Central memory CD8-positive, alpha-beta T cell (primary cell): ENCODE results near the gene INTS7.
A peak's percentile ranks its signal among the peaks of the same experiment; 100 is the strongest.

Source experiments
- ATAC-seq: fragments of 150-1000 bp; cut with Tn5 transposase; replicated peaks from 2 replicates; pipeline ENCODE4 v1.10.0; 2022; ENCODE audit warnings: mild to moderate bottlenecking, moderate FRiP score, moderate number of reproducible peaks; ENCODE audit not compliant: poor library complexity, severe bottlenecking; ENCODE audit errors: extremely low read depth
- DNase-seq, 2 donors: peaks; one replicate each; pipeline ENCODE4 v3.0.0; 2021; ENCODE audit warnings: low spot score in 2 of 2
- H3K27ac Mint-ChIP-seq: one replicate; pipeline ENCODE4 v1.8.0; 2022; ENCODE audit warnings: low read depth, mild to moderate bottlenecking, moderate library complexity, mixed read lengths
- H3K27me3 Mint-ChIP-seq: one replicate; pipeline ENCODE4 v1.8.0; 2022; ENCODE audit warnings: mixed read lengths
- H3K36me3 Mint-ChIP-seq: one replicate; pipeline ENCODE4 v1.8.0; 2022; ENCODE audit warnings: mild to moderate bottlenecking, moderate library complexity, mixed read lengths; ENCODE audit not compliant: insufficient read depth
- H3K4me1 Mint-ChIP-seq: one replicate; pipeline ENCODE4 v1.8.0; 2022; ENCODE audit warnings: mixed read lengths
- H3K4me3 Mint-ChIP-seq: one replicate; pipeline ENCODE4 v1.8.0; 2022; ENCODE audit warnings: mild to moderate bottlenecking, moderate library complexity, mixed read lengths
- H3K9me3 Mint-ChIP-seq: one replicate; pipeline ENCODE4 v1.8.0; 2022; ENCODE audit warnings: mixed read lengths

Gene INTS7

GRCh38 chr1:212035123-212035834 lies at the start of gene INTS7, which contains the start of gene DTL:
Gene INTS7 (minus strand): TSS chr1:212035557. CDS start chr1:212035437, 120 bp downstream.
Gene DTL (plus strand): TSS chr1:212035748. CDS start chr1:212035891, 143 bp downstream.
- peak within 1 kb of the TSS; percentile 90 for H3K4me3 Mint-ChIP-seq
- peak; percentile 97 for DNase-seq
- no peaks in the 10 kb centered on the region for H3K27me3 Mint-ChIP-seq
- H3K4me1 Mint-ChIP-seq: peaks cover 45% of the 10 kb centered on the region
- H3K27ac Mint-ChIP-seq: peak within 1 kb of the TSS; percentile 97
- no peaks in the 10 kb centered on the region for H3K9me3 Mint-ChIP-seq
- peaks cover 13% of the 10 kb centered on the region for H3K36me3 Mint-ChIP-seq
- peak; percentile 85 for ATAC-seq

- H3K27ac Mint-ChIP-seq: no peak overlapping the region
Measured at GRCh38 chr1:212082765-212083406, 47.5 kb upstream of the INTS7 start.

GRCh38 chr1:212078826-212079225 lies 43.5 kb upstream of the INTS7 start:
- Mint-ChIP-seq H3K4me1 (no peaks in the 10 kb centered on the region), H3K4me3 (no peak overlapping the region), H3K36me3 (no peaks in the 10 kb centered on the region), H3K27ac (no peak overlapping the region), H3K9me3 (no peaks in the 10 kb centered on the region), H3K27me3 (no peaks in the 10 kb centered on the region)
- DNase-seq (no peak), ATAC-seq (no peak)

More at GRCh38 chr1:212082765-212083406, 47.5 kb upstream of the INTS7 start:
- DNase-seq: no peak
- Mint-ChIP-seq H3K4me1 (no peaks in the 10 kb centered on the region), H3K4me3 (no peak overlapping the region), H3K36me3 (no peaks in the 10 kb centered on the region), H3K9me3 (no peaks in the 10 kb centered on the region), H3K27me3 (no peaks in the 10 kb centered on the region)
- ATAC-seq: no peak

- no peak overlapping the region for H3K4me3 Mint-ChIP-seq
- peaks cover 2% of the 10 kb centered on the region for H3K36me3 Mint-ChIP-seq
- ATAC-seq (no peak), DNase-seq (no peak)
- H3K9me3 Mint-ChIP-seq: no peaks in the 10 kb centered on the region
- no peak overlapping the region for H3K27ac Mint-ChIP-seq
- H3K27me3 Mint-ChIP-seq: no peaks in the 10 kb centered on the region
- no peaks in the 10 kb centered on the region for H3K4me1 Mint-ChIP-seq
Measured at GRCh38 chr1:212077028-212077427, 41.7 kb upstream of the INTS7 start.

GRCh38 chr1:212074856-212075255 lies 39.5 kb upstream of the INTS7 start:
- DNase-seq: no peak
- Mint-ChIP-seq H3K36me3 (peaks cover 4% of the 10 kb centered on the region), H3K4me1 (no peaks in the 10 kb centered on the region), H3K4me3 (no peak overlapping the region), H3K27ac (no peak overlapping the region), H3K27me3 (no peaks in the 10 kb centered on the region), H3K9me3 (no peaks in the 10 kb centered on the region)
- ATAC-seq: no peak

- DNase-seq: no peak
- Mint-ChIP-seq H3K27me3 (no peaks in the 10 kb centered on the region), H3K4me1 (no peaks in the 10 kb centered on the region), H3K4me3 (no peak overlapping the region), H3K9me3 (no peaks in the 10 kb centered on the region), H3K36me3 (peaks cover 4% of the 10 kb centered on the region), H3K27ac (no peak overlapping the region)
- ATAC-seq: no peak
Measured at GRCh38 chr1:212074313-212074712, 39.0 kb upstream of the INTS7 start.

- Mint-ChIP-seq H3K36me3 (peaks cover 4% of the 10 kb centered on the region), H3K4me3 (no peak overlapping the region), H3K9me3 (no peaks in the 10 kb centered on the region), H3K27me3 (no peaks in the 10 kb centered on the region), H3K27ac (no peak overlapping the region), H3K4me1 (no peaks in the 10 kb centered on the region)
- no peak for DNase-seq
- no peak for ATAC-seq
Measured at GRCh38 chr1:212073490-212073889, 38.1 kb upstream of the INTS7 start.

GRCh38 chr1:212072047-212072446 lies 36.7 kb upstream of the INTS7 start:
- ATAC-seq (no peak), DNase-seq (no peak)
- peaks cover 4% of the 10 kb centered on the region for H3K36me3 Mint-ChIP-seq

GRCh38 chr1:212070720-212071302 lies 35.5 kb upstream of the INTS7 start:
- DNase-seq (no peak), ATAC-seq (peak; percentile 60)
- H3K27me3 Mint-ChIP-seq: no peaks in the 10 kb centered on the region
- H3K36me3 Mint-ChIP-seq: peaks cover 5% of the 10 kb centered on the region
- no peaks in the 10 kb centered on the region for H3K9me3 Mint-ChIP-seq
- H3K4me1 Mint-ChIP-seq: no peaks in the 10 kb centered on the region
- H3K4me3 Mint-ChIP-seq: no peak overlapping the region
- H3K27ac Mint-ChIP-seq: no peak overlapping the region

More at GRCh38 chr1:212072047-212072446, 36.7 kb upstream of the INTS7 start:
- H3K27ac Mint-ChIP-seq: no peak overlapping the region
- no peaks in the 10 kb centered on the region for H3K9me3 Mint-ChIP-seq
- H3K4me3 Mint-ChIP-seq: no peak overlapping the region
- no peaks in the 10 kb centered on the region for H3K27me3 Mint-ChIP-seq
- no peaks in the 10 kb centered on the region for H3K4me1 Mint-ChIP-seq

GRCh38 chr1:212067787-212068186 lies 32.4 kb upstream of the INTS7 start:
- no peak overlapping the region for H3K4me3 Mint-ChIP-seq
- H3K27me3 Mint-ChIP-seq: no peaks in the 10 kb centered on the region
- ATAC-seq (no peak), DNase-seq (no peak)
- no peaks in the 10 kb centered on the region for H3K9me3 Mint-ChIP-seq
- no peak overlapping the region for H3K27ac Mint-ChIP-seq
- H3K36me3 Mint-ChIP-seq: peaks cover 5% of the 10 kb centered on the region
- H3K4me1 Mint-ChIP-seq: no peaks in the 10 kb centered on the region

GRCh38 chr1:212062832-212063438 lies 27.6 kb upstream of the INTS7 start:
- no peak for ATAC-seq
- H3K27ac Mint-ChIP-seq: no peak overlapping the region
- DNase-seq: no peak
- H3K4me1 Mint-ChIP-seq: no peaks in the 10 kb centered on the region
- H3K27me3 Mint-ChIP-seq: no peaks in the 10 kb centered on the region
- no peak overlapping the region for H3K4me3 Mint-ChIP-seq
- peaks cover 1% of the 10 kb centered on the region for H3K36me3 Mint-ChIP-seq
- peaks cover 1% of the 10 kb centered on the region for H3K9me3 Mint-ChIP-seq

GRCh38 chr1:212060632-212061472 lies 25.5 kb upstream of the INTS7 start:
- ATAC-seq (no peak), DNase-seq (no peak)
- Mint-ChIP-seq H3K27me3 (no peaks in the 10 kb centered on the region), H3K27ac (peak overlapping the region; percentile 32), H3K4me3 (no peak overlapping the region), H3K4me1 (no peaks in the 10 kb centered on the region), H3K36me3 (no peaks in the 10 kb centered on the region), H3K9me3 (peaks cover 17% of the 10 kb centered on the region)
